Measurements from ENCODE around the gene NOVA2. TPM values are rescaled to one million over a fixed set of nuclear protein-coding genes. Genes with fewer than 3 reads are reported as not detected.

NOVA2 gene
- total RNA-seq, 4 donors from 2014 or later: 0.67 to 5.1 (median 3.0) TPM

GRCh38 chr19:46021531-46022041, 47.9 kb upstream of the NOVA2 start:
- peaks cover 0 to 6% (median 0%) of the 10 kb centered on the region in 3 donors for H3K4me1 ChIP-seq
- peaks cover 0 to 15% of the 10 kb centered on the region in 2 donors for H3K36me3 ChIP-seq
- H3K27me3 ChIP-seq: peaks cover 49% of the 10 kb centered on the region
- TF ChIP-seq POLR2A (IDR thresholded peaks at IDR 0.05): no peak
- TF ChIP-seq POLR2AphosphoS5 (IDR thresholded peaks at IDR 0.05): no peak
- TF ChIP-seq EP300 (IDR thresholded peaks at IDR 0.05): no peak
- no peak for TF ChIP-seq CTCF (IDR thresholded peaks at IDR 0.05)
- no peaks in the 10 kb centered on the region for H3K9me3 ChIP-seq
- WGBS, 2 donors (ENCODE audit: low coverage in 1 of 2): 62 to 70% methylated on average over 6 to 7 of the region's 11 CpGs
- ATAC-seq: no peak
- no peak overlapping the region for H3K27ac ChIP-seq
- no peak overlapping the region for H3K4me3 ChIP-seq

DNA sequence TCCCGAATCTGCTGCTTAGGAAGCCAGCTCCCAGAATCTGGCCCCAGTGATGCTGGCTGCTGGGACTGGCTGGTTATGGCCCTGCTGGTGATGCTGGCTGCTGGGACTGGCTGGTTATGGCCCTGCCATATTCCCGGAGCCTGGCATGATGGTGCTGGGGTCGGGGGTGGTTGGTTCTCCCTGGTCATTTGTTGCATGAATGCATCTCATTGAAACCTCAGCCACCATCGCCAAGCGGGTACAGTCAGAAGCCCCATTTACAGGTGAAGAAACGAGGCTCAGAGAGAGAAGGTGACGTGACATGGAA, 47.1 kb upstream of the NOVA2 start:
- no peak for TF ChIP-seq POLR2AphosphoS5 (IDR thresholded peaks at IDR 0.05)
- TF ChIP-seq EP300 (IDR thresholded peaks at IDR 0.05): no peak
- no peak for TF ChIP-seq POLR2A (IDR thresholded peaks at IDR 0.05)
- no peak for TF ChIP-seq CTCF (IDR thresholded peaks at IDR 0.05)
- Histone ChIP-seq H3K36me3 (peaks cover 0 to 12% of the 10 kb centered on the region in 2 donors), H3K27me3 (peaks cover 46% of the 10 kb centered on the region), H3K9me3 (no peaks in the 10 kb centered on the region), H3K4me1 (peaks cover 0 to 15% (median 6%) of the 10 kb centered on the region in 3 donors), H3K4me3 (no peak overlapping the region), H3K27ac (no peak overlapping the region)
- WGBS, 2 donors (ENCODE audit: low coverage in 1 of 2): 83% methylated on average over 1 of the region's 7 CpGs; no CpG with 5 or more reads in 1 of the 2 donors
- ATAC-seq: no peak

DNA sequence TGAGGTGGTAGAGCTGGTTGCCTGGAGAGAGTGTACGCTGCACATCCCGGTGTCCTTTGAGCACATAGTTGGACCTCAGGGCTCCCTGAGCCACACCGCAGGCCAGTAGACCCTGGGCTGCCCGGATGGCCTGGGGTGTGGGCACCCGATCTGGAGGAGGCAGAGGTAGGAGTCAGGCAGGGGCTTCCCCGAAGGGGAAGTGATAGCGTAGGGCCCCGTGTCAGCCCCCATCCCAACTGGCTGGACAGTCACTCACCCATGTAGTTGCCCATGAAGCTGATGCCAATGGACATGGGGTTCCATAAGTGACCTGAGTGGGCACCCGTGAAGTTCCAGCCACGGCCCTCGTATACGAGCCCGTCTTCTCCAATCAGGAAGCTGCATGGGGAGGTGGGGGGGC, 45.6 kb upstream of the NOVA2 start:
- Histone ChIP-seq H3K27ac (no peak overlapping the region), H3K36me3 (peaks cover 0 to 12% of the 10 kb centered on the region in 2 donors), H3K4me1 (peaks cover 0 to 28% (median 11%) of the 10 kb centered on the region in 3 donors), H3K27me3 (peaks cover 48% of the 10 kb centered on the region), H3K9me3 (no peaks in the 10 kb centered on the region), H3K4me3 (no peak overlapping the region)
- 71 to 92% methylated on average over 2 to 5 of the region's 13 CpGs for WGBS, 2 donors (ENCODE audit: low coverage in 1 of 2)
- ATAC-seq: no peak
- no peak for TF ChIP-seq EP300 (IDR thresholded peaks at IDR 0.05)
- no peak for TF ChIP-seq POLR2AphosphoS5 (IDR thresholded peaks at IDR 0.05)
- TF ChIP-seq POLR2A (IDR thresholded peaks at IDR 0.05): no peak
- no peak for TF ChIP-seq CTCF (IDR thresholded peaks at IDR 0.05)

- Histone ChIP-seq H3K36me3 (peaks cover 0 to 12% of the 10 kb centered on the region in 2 donors), H3K9me3 (no peaks in the 10 kb centered on the region), H3K27me3 (peaks cover 48% of the 10 kb centered on the region), H3K4me3 (no peak overlapping the region), H3K27ac (no peak overlapping the region), H3K4me1 (peaks cover 0 to 28% (median 11%) of the 10 kb centered on the region in 3 donors)
- no peak for ATAC-seq
- WGBS, 2 donors (ENCODE audit: low coverage in 1 of 2): 100% methylated on average over 3 of the region's 10 CpGs; no CpG with 5 or more reads in 1 of the 2 donors
- no peak for TF ChIP-seq POLR2AphosphoS5 (IDR thresholded peaks at IDR 0.05)
- TF ChIP-seq CTCF (IDR thresholded peaks at IDR 0.05): no peak
- TF ChIP-seq POLR2A (IDR thresholded peaks at IDR 0.05): no peak
- no peak for TF ChIP-seq EP300 (IDR thresholded peaks at IDR 0.05)
These were observed 45.1 kb upstream of the NOVA2 start for GRCh38 chr19:46018729-46019251.
